GM18861 (cell line): Measurements from ENCODE around the gene SKOR2.
A peak's percentile ranks its signal among the peaks of the same experiment; 100 is the strongest.
"Not testable (repeated sequence)": the region's sequence is repeated elsewhere in the genome, so short reads cannot be mapped to it uniquely, and the experiment has no call there.

Source experiments
- ATAC-seq: cut with Tn5 transposase; IDR thresholded peaks from one replicate; pipeline ENCODE4 v1.9.1; 2021; ENCODE audit not compliant: unreplicated experiment

SKOR2 gene

GRCh38 chr18:47204908-47205522 lies 46.4 kb downstream of the SKOR2 start:
- ATAC-seq: no peak

- no peak for ATAC-seq
Observed at GRCh38 chr18:47203626-47204464, 47.6 kb downstream of the SKOR2 start.

- ATAC-seq: not testable (repeated sequence)
Observed at GRCh38 chr18:47195961-47196360, 55.5 kb downstream of the SKOR2 start.

- no peak for ATAC-seq
Observed at GRCh38 chr18:47191961-47192360, 59.5 kb downstream of the SKOR2 start.

- ATAC-seq: no peak
Observed at GRCh38 chr18:47187721-47188120, 63.7 kb downstream of the SKOR2 start.

- ATAC-seq: no peak
Observed at GRCh38 chr18:47184419-47185050, 66.9 kb downstream of the SKOR2 start.

- not testable (repeated sequence) for ATAC-seq
Observed at GRCh38 chr18:47182156-47182555, 69.3 kb downstream of the SKOR2 start.

- ATAC-seq: no peak
Observed at GRCh38 chr18:47180765-47181164, 70.7 kb downstream of the SKOR2 start.

GRCh38 chr18:47179520-47179919 lies 71.9 kb downstream of the SKOR2 start:
- ATAC-seq: no peak

- ATAC-seq: peak; percentile 71
Observed at GRCh38 chr18:47175898-47176575, 75.4 kb downstream of the SKOR2 start, which contains the start of gene IER3IP1. Gene IER3IP1 (minus strand): TSS chr18:47176364. CDS start chr18:47176277, 87 bp downstream.

GRCh38 chr18:47175283-47175897 lies 76.1 kb downstream of the SKOR2 start:
- ATAC-seq: no peak

GRCh38 chr18:47174545-47175116 lies 76.8 kb downstream of the SKOR2 start:
- no peak for ATAC-seq

- ATAC-seq: no peak
Observed at GRCh38 chr18:47172476-47172875, 79.0 kb downstream of the SKOR2 start.

GRCh38 chr18:47168913-47169312 lies 82.5 kb downstream of the SKOR2 start:
- no peak for ATAC-seq

- no peak for ATAC-seq
Observed at GRCh38 chr18:47168509-47168908, 83.0 kb downstream of the SKOR2 start.

- ATAC-seq: no peak
Observed at GRCh38 chr18:47166294-47166693, 85.2 kb downstream of the SKOR2 start.

GRCh38 chr18:47163241-47163640 lies 88.2 kb downstream of the SKOR2 start:
- peak; percentile 77 for ATAC-seq

GRCh38 chr18:47160256-47160655 lies 91.2 kb downstream of the SKOR2 start:
- ATAC-seq: no peak

GRCh38 chr18:47158404-47158803 lies 93.1 kb downstream of the SKOR2 start:
- ATAC-seq: not testable (repeated sequence)
